ENCODE results near the gene SSU72.
"Not testable (repeated sequence)": the region's sequence is repeated elsewhere in the genome, so short reads cannot be mapped to it uniquely, and the experiment has no call there.

SSU72 gene

GRCh38 chr1:1558591-1558990 is 16.1 kb downstream of the SSU72 start:
- no peak for DNase-seq (ENCODE audit: low spot score)

DNA sequence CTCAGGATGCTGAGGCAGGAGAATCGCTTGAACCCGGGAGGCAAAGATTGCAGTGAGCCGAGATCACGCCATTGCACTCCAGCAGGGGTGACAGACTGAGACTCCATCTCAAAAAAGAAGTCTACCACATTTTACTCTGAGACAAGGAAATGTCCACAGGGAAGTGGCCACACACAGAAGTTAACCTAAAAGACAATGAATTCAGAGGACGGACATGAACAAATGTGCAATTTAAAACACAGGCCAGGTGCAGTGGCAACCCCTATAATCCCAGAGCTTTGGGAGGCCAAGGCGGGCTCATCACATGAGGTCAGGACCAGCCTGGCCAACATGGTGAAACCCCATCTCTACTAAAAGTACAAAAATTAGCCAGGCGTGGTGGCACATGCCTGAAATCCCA is 17.0 kb downstream of the SSU72 start:
- not testable (repeated sequence) for DNase-seq (ENCODE audit: low spot score)

- DNase-seq (ENCODE audit: low spot score), result not testable (repeated sequence)
Observed at GRCh38 chr1:1556961-1557360, 17.7 kb downstream of the SSU72 start.

DNA sequence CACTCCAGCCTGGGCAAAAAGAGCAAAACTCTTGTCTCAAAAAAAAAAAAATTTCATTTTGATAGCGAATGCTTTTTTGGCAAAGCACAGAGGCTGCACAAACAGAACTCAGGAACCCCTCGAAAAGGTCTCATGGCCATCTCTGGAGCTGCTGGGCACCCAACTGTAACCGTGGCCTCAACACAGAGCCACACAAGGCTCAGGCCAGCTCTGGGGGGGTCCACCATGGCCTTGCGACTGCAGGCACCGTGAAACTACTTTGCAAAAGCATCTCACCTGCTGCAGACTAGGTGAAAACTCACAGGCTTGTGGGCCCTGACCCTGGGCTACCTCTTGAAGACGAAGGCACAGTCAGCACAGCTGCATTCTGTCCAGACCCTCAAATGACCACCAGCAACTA is 18.2 kb downstream of the SSU72 start:
- no peak for DNase-seq (ENCODE audit: low spot score)

- DNase-seq (ENCODE audit: low spot score), result no peak
Observed at GRCh38 chr1:1554926-1555915, 19.4 kb downstream of the SSU72 start.

- no peak for DNase-seq (ENCODE audit: low spot score)
Observed at GRCh38 chr1:1554550-1554925, 20.1 kb downstream of the SSU72 start.

- DNase-seq (ENCODE audit: low spot score), result no peak
Observed at GRCh38 chr1:1553821-1554494, 20.7 kb downstream of the SSU72 start.

- DNase-seq (ENCODE audit: low spot score), result no peak
Observed at GRCh38 chr1:1552263-1552639, 22.4 kb downstream of the SSU72 start.

- no peak for DNase-seq (ENCODE audit: low spot score)
Observed at GRCh38 chr1:1551524-1552262, 23.0 kb downstream of the SSU72 start.

GRCh38 chr1:1550591-1551432 is 23.9 kb downstream of the SSU72 start:
- DNase-seq (ENCODE audit: low spot score), result no peak

DNA sequence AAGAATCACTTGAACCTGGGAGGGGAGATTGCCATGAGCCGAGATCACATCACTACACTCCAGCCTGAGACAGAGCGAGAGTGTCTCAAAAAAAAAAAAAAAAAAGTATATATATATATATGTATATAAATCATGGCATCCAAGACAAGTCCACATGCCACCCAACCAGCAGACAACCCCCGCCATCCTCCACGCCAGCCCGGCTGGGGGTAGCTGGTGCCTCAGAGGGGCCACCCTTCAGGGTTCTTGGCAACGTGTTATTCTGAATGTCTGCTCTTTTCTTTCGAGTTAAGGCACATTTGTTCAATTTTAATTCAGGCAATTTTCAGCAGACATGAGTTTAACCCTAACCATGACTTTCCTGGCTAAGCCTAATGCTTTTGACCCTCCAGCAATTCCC is 24.6 kb downstream of the SSU72 start:
- DNase-seq (ENCODE audit: low spot score), result no peak

DNA sequence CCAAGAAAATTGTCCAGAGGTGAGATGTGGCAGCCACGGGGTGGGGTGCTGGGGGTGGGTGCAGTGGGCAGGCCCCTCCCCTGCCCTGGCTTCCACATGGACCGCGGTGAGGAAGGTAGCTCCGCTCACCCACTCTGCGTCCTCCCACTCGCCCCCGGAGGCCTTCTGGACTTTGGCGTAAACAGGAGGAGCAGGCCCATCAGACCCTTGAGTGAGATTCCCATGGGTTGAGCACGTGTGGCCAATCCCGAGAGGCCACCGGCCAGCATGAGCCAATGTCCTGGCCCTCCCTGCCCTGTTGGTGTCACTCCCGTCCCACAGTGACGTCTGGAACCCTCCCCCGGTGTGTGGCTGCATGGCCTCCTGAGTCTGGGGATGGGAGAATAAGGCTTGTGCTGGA is 26.1 kb downstream of the SSU72 start:
- DNase-seq (ENCODE audit: low spot score), result no peak

GRCh38 chr1:1547476-1547875 is 27.2 kb downstream of the SSU72 start:
- no peak for DNase-seq (ENCODE audit: low spot score)

DNA sequence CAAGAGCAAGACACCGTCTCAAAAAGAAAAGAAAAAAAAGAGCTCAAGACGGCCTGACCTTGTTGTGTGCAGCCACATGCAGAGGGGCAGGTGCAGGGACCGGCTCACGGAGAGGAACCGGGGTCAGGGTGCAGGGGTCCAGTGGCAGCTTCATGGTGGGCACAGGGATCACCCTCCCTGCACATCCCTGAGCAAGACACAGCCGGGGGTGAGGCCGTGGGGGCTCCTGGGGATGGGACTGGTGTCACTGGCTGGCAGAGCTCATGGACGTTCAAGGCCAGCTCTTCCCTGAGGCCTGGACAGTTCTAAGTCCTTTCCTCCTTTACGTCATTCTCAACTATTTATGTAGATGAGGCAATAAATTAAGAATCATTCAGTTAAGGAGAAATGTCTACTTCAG is 27.7 kb downstream of the SSU72 start:
- DNase-seq (ENCODE audit: low spot score), result no peak

GRCh38 chr1:1545946-1546737 is 28.5 kb downstream of the SSU72 start:
- DNase-seq (ENCODE audit: low spot score), result no peak

DNA sequence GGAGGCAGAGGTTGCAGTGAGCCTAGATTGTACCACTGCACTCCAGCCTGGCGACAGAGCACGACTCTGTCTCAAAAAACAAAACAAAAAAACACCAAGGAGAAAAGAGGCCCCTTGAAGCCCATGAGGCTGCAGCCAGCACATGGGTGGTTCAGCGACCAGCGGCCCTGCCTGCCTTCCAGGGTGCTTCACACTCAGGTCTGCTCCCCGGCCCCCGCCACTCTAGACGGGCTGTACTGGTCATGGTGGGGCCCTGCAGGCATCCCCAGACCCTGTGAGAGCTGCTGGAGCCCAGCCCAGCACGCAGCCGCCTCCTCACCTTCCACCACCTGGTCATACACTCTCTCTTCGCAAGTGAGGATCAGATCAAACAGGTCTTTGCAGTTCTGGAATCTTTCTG is 30.1 kb downstream of the SSU72 start:
- DNase-seq (ENCODE audit: low spot score), result no peak

DNA sequence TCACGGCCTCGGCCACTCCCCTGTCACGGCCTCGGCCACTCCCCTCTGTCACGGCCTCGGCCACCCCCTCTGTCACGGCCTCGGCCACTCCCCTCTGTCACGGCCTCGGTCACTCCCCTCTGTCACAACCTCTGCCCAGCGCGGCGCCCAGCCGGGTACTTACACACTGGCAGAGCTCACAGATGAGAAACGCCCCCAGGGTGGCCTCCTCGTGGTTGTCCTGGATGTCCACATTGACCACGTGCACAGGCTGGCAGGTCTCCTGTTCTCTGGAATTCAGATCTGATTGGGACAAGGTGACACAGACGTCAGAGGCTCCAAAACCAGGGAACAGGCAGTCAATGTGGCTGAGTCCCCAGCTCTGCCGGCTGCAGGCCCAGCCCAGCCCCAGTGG is 31.0 kb downstream of the SSU72 start:
- DNase-seq (ENCODE audit: low spot score), result no peak

DNA sequence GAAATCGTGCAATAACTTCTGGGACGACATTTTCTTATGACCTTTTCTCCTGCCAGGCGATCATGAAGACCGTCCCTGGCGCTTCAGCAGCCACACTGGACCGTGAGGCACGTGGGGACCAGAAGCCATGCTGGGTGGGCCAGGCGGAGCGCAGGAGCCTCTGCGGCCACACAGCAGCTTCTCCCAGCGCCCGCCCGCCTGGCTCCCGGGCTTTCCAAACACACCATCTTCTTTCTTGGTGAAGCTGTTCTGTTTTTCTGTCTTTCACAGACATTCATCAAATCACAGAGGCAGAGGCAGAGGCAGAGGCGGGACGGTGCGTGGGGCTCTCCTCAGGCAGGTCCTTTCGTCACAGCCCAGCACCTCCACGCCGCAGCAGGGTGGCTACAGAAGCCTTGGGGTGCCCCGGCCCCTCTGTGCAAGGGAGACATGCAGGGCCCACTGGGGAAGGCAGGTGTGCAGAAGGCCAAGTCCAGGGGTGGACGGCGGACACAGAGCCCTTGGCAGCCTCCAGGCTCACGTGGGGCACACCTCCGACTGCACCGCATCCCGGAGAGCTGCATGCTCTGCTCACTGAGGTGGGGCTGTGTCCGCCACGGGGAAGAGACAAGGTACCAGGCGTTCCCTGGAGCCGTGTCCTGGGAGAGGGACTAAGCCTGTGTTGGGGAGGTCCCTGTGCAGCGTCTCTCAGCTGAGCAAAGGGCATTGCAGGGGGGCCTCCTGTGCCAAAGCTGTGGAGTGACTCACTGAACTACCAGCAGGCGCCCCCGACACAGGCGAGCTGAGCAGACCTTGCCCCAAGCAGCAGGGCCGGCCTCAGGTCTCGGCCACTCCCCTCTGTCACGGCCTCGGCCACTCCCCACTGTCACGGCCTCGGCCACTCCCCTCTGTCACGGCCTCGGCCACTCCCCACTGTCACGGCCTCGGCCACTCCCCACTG is 31.6 kb downstream of the SSU72 start:
- no peak for DNase-seq (ENCODE audit: low spot score)

GRCh38 chr1:1541956-1542765 is 32.5 kb downstream of the SSU72 start:
- no peak for DNase-seq (ENCODE audit: low spot score)
